PC-3 (cell line): ENCODE measurements around the gene ADD1. TPM values are rescaled to one million over a fixed set of nuclear protein-coding genes. Genes with fewer than 3 reads are reported as not detected.
A peak's percentile ranks its signal among the peaks of the same experiment; 100 is the strongest.

Source experiments
- ATAC-seq: fragments of 200-7000 bp; cut with Tn5 transposase; 2 replicates; pipeline ENCODE4 v1.9.1; 2020; ENCODE audit warnings: mild to moderate bottlenecking, moderate library complexity
- BruUV-seq: library from RNA; stranded (reverse); fragments of 400-500 nt; replicated peaks from 2 replicates; lab custom pipeline; 2021; lab: Mats Ljungman, UMichigan
- CTCF ChIA-PET: fragments of 300-600 bp; sonication (Branson Sonifier 250); formaldehyde crosslinking; loops from one replicate; lab custom pipeline; 2022; ENCODE audit warnings: antibody characterized with exemption; lab: Charles Lee
- POLR2A ChIA-PET: fragments of 300-600 bp; sonication (Branson Sonifier 250); formaldehyde crosslinking; loops from one replicate; lab custom pipeline; 2022; ENCODE audit warnings: antibody characterized with exemption; ENCODE audit not compliant: unreplicated experiment; lab: Charles Lee
- DNase-seq: peaks from one replicate; pipeline ENCODE4 v3.0.0-alpha.2; 2015
- H2AFZ ChIP-seq: fragments of 300-600 bp; sonication (generic); 2 replicates; pipeline ENCODE4 v1.6.0; 2016; ENCODE audit warnings: antibody characterized with exemption, low read length
- H3F3A ChIP-seq: fragments of 300-600 bp; sonication (generic); one replicate; pipeline ENCODE4 v1.6.0; 2017; ENCODE audit warnings: antibody characterized with exemption, low read length, control low read depth, mild to moderate bottlenecking; ENCODE audit not compliant: unreplicated experiment
- H3K27ac ChIP-seq: fragments of 300-600 bp; sonication (generic); 2 replicates; pipeline ENCODE4 v1.5.1; 2016; ENCODE audit warnings: mild to moderate bottlenecking, low read length
- H3K27me3 ChIP-seq: fragments of 300-600 bp; sonication (generic); 2 replicates; pipeline ENCODE4 v1.6.1; 2016; ENCODE audit warnings: low read length, mixed read lengths
- H3K36me3 ChIP-seq: fragments of 300-600 bp; sonication (generic); 2 replicates; pipeline ENCODE4 v1.6.1; 2016; ENCODE audit warnings: low read depth, mixed run types, low read length, mixed read lengths
- H3K4me1 ChIP-seq: fragments of 300-600 bp; sonication (generic); 2 replicates; pipeline ENCODE4 v1.5.1; 2016; ENCODE audit warnings: low read length; ENCODE audit not compliant: insufficient read depth
- H3K4me2 ChIP-seq: fragments of 300-600 bp; sonication (generic); 2 replicates; pipeline ENCODE4 v1.6.0; 2016; ENCODE audit warnings: low read length
- H3K4me3 ChIP-seq: fragments of 300-600 bp; sonication (generic); 2 replicates; pipeline ENCODE4 v1.5.1; 2016; ENCODE audit warnings: mild to moderate bottlenecking, low read length, mixed read lengths
- H3K79me2 ChIP-seq: fragments of 300-600 bp; sonication (generic); 2 replicates; pipeline ENCODE4 v1.6.1; 2017; ENCODE audit warnings: low read length, mixed read lengths
- H3K9ac ChIP-seq: fragments of 300-600 bp; sonication (generic); 2 replicates; pipeline ENCODE4 v1.6.0; 2016; ENCODE audit warnings: mild to moderate bottlenecking, low read length
- H3K9me2 ChIP-seq: fragments of 300-600 bp; sonication (generic); replicated peaks from 2 replicates; pipeline ENCODE4 v1.6.1; 2016; ENCODE audit warnings: mixed run types, low read length, mixed read lengths
- H3K9me3 ChIP-seq: fragments of 300-600 bp; sonication (generic); 2 replicates; pipeline ENCODE4 v1.6.1; 2016; ENCODE audit warnings: low read length, mixed read lengths
- H4K20me1 ChIP-seq: fragments of 300-600 bp; sonication (generic); 2 replicates; pipeline ENCODE4 v1.6.1; 2016; ENCODE audit warnings: low read length, mixed read lengths
- EZH2 ChIP-seq: fragments of 300-600 bp; sonication (generic); IDR thresholded peaks from one replicate; pipeline ENCODE4 v1.6.1; 2017; ENCODE audit warnings: antibody characterized with exemption, mild to moderate bottlenecking, low read length; ENCODE audit not compliant: unreplicated experiment
- EZH2phosphoT487 ChIP-seq: fragments of 300-600 bp; sonication (generic); IDR thresholded peaks from 2 replicates; pipeline ENCODE4 v1.6.1; 2018; ENCODE audit warnings: mild to moderate bottlenecking, antibody characterized with exemption, low read length, borderline replicate concordance
- intact Hi-C: fragments of 100-400 bp; cut with micrococcal nuclease; formaldehyde crosslinking; loops from 2 replicates; pipeline ENCODE4 v1.9.0; 2023
- total RNA-seq: library from RNA; depleted of rRNA; stranded (reverse); fragments of >200 nt; gene quantifications from 2 replicates; pipeline ENCODE4 v1.2.3, GENCODE V29; 2014
- TF ChIP-seq, protein P1 (sequence below): fragments of 300-600 bp; sonication (generic); conservative IDR thresholded peaks from 2 replicates; pipeline ENCODE4 v1.5.1; 2017; ENCODE audit warnings: antibody characterized with exemption, low read depth, mild to moderate bottlenecking, low read length

Gene ADD1
- total RNA-seq, 1 experiment from 2014 or later: 118 TPM

DNA sequence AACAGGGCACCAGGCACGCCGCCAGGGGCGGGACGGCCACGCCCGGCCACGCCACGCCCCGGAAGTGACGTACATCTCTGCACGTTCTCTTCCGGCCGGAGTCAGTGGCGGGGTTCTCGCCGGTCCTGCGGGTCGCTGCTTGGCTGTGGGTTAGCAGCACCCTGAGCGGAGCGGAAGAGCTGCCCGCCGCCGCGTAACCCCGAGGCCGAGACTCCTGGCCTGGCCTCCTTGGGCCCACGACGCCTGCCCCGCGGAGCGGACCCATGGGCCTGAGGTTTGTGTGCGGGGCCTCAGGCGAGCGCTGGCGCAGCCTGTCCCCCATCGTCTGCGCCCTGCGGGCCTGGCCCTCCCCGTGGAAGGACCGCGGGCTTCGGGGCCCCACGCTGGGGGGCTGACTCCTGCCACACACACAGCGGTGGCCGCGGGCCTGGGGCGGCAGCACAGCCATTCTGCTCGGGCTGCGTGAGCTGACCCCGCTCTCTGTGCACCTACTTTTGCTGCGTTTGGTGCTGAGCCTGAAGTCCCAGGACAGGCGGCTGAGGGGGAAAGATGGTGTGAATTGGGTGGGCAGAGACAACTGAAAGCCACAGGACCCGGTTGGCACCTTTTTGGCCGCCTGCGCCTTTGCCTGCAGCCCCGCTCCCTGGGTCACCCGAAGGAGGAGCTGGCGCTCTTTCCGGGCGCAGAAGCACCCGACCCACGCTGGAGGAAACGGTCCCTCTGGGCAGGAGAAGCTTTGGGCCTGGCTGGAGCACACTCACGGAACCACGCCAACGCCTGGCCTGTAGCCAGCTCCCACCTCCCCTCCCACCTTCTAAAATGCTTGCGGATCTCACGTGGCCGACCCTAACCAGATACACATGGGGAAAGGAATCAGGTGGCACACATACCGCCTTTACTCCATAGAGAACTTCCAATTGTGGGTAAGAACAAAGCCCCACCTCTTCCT lies 91.4 kb downstream of the ADD1 start:
- Histone ChIP-seq H3K79me2 (peaks cover 23% of the 10 kb centered on the region), H3K4me3 (peak overlapping the region; percentile 98), H3K27ac (peak overlapping the region; percentile 92), H3K9ac (peak overlapping the region; percentile 99), H3K36me3 (peaks cover 16% of the 10 kb centered on the region), H3K9me2 (no peaks in the 10 kb centered on the region), H2AFZ (peak overlapping the region; percentile 9; the same call in 1 of the 2 replicates), H3K9me3 (no peaks in the 10 kb centered on the region), H4K20me1 (peaks cover 2% of the 10 kb centered on the region; the same call in 1 of the 2 replicates), H3F3A (peaks cover 5% of the 10 kb centered on the region), H3K4me1 (peaks cover 36% of the 10 kb centered on the region), H3K27me3 (no peaks in the 10 kb centered on the region), H3K4me2 (peak overlapping the region; percentile 90)
- no peak for TF ChIP-seq EZH2
- no peak for TF ChIP-seq EZH2phosphoT487
- TF ChIP-seq, protein P1, sequence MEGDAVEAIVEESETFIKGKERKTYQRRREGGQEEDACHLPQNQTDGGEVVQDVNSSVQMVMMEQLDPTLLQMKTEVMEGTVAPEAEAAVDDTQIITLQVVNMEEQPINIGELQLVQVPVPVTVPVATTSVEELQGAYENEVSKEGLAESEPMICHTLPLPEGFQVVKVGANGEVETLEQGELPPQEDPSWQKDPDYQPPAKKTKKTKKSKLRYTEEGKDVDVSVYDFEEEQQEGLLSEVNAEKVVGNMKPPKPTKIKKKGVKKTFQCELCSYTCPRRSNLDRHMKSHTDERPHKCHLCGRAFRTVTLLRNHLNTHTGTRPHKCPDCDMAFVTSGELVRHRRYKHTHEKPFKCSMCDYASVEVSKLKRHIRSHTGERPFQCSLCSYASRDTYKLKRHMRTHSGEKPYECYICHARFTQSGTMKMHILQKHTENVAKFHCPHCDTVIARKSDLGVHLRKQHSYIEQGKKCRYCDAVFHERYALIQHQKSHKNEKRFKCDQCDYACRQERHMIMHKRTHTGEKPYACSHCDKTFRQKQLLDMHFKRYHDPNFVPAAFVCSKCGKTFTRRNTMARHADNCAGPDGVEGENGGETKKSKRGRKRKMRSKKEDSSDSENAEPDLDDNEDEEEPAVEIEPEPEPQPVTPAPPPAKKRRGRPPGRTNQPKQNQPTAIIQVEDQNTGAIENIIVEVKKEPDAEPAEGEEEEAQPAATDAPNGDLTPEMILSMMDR: no peak
- ChIA-PET CTCF (interaction anchor here (0.7 kb wide), 1 partner anchor 30 kb away, joined by 3 read pairs; no protein-coding TSS in a partner anchor), POLR2A (interaction anchor here (0.6 kb wide), 2 partner anchors 117 to 747 kb away, joined by 3 read pairs; no protein-coding TSS in a partner anchor)
- DNase-seq (peak; percentile 89), ATAC-seq (peak; percentile 16)
- BruUV-seq: no TSS peak
- intact Hi-C loops: no loop called here

DNA sequence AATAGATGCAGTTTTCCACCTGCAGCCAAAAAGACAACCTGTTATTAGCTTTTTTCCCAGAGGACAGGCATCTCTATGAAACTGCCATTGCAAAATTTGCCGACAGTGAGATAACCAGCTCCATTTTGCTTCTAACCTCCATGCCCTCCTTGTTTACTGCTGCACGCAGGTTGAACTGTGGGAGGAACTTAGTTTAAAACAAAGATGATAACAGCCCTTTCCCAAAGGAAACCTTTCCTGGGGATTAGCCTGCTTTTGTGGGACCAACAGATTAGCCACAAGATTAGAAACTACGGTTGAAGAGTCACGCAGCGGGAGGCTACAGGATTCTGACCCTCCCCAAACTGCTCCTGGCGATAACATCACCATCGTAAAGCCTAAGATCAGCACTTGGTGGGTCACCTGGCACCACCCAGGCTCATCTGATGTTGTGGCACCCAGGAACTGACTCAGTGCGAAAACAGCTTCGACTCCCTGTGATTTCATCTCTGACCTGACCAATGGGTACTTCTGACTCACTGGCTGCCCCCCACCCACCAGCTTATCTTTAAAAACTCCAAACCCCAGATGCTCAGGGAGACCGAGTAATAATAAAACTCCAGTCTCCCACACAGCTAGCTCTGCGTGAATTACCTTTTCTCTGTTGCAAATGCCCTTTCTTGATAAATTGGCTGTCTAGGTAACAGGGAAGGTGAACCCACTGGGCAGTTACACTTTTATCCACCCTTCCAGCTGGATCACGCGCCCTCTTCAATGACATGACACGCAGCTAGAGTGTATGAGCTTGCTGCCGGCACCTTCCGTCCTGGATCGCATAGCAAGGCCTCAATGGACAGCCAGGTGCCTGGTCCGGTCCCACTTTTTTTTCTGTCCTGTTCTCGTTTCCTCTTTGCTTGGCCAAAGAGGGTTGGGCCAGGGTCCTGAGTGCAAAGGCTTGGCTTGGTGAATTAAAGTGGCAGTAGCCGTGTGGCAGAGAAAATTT lies 92.4 kb downstream of the ADD1 start:
- CTCF ChIA-PET: interaction anchor here (0.7 kb wide), 1 partner anchor 29 kb away, joined by 3 read pairs; no protein-coding TSS in a partner anchor
- Histone ChIP-seq H3K27me3 (no peaks in the 10 kb centered on the region), H3K9me3 (no peaks in the 10 kb centered on the region), H2AFZ (no peak overlapping the region), H3K27ac (peak overlapping the region; percentile 92), H3K36me3 (peaks cover 17% of the 10 kb centered on the region), H4K20me1 (peaks cover 2% of the 10 kb centered on the region; the same call in 1 of the 2 replicates), H3K9ac (peak overlapping the region; percentile 99), H3F3A (peaks cover 5% of the 10 kb centered on the region), H3K4me3 (peak overlapping the region; percentile 98), H3K4me2 (peak overlapping the region; percentile 90), H3K4me1 (peaks cover 36% of the 10 kb centered on the region), H3K9me2 (no peaks in the 10 kb centered on the region), H3K79me2 (peaks cover 23% of the 10 kb centered on the region)
- intact Hi-C loops: no loop called here
- TSS peak; percentile 86 for BruUV-seq
- ATAC-seq (peak; percentile 48), DNase-seq (peak; percentile 88)
- TF ChIP-seq, protein P1: no peak
- no peak for TF ChIP-seq EZH2
- no peak for TF ChIP-seq EZH2phosphoT487
- POLR2A ChIA-PET: interaction anchor here (0.6 kb wide), 2 partner anchors 118 to 748 kb away, joined by 3 read pairs; no protein-coding TSS in a partner anchor
